AG09309 (cell line): ENCODE data around the gene CENPX.
"Not testable (repeated sequence)": the region's sequence is repeated elsewhere in the genome, so short reads cannot be mapped to it uniquely, and the experiment has no call there.

Source experiments
- DNase-seq: peaks from one replicate; pipeline ENCODE4 v3.0.0-alpha.2; 2010; ENCODE audit warnings: low read depth
- H3K4me3 ChIP-seq: 2 replicates; pipeline ENCODE4 v1.5.1; 2011; ENCODE audit warnings: mild to moderate bottlenecking, low read depth, low read length, moderate library complexity; ENCODE audit not compliant: control insufficient read depth
- TF ChIP-seq, protein P1 (sequence below): IDR thresholded peaks from 2 replicates; pipeline ENCODE4 v1.5.1; 2011; ENCODE audit warnings: mild to moderate bottlenecking, low read depth, low read length, inconsistent platforms; ENCODE audit not compliant: insufficient read depth, control insufficient read depth; ENCODE audit errors: missing control alignments

CENPX gene

DNA sequence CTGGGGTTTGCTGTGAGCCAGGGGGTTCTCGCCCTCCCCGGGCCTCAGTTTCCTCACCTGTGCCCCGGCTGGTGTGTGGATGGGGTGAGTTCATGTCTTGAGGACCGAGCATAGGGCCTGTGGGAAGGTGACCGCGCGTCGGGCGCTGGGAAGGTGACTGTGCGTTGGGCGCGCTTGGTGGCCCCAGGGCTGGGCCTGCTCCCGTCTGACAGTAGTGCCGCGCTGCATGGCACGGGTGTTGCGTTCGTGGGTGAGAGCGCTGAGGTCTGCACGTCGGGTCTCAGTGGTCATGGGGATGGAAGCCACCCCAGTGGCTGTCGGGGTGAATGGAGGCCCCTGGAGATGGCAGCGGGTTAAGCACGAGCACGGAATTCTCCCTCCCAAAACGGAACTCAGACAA lies 36.1 kb downstream of the CENPX start:
- DNase-seq, result no peak
- H3K4me3 ChIP-seq, result no peak overlapping the region
- TF ChIP-seq, protein P1, sequence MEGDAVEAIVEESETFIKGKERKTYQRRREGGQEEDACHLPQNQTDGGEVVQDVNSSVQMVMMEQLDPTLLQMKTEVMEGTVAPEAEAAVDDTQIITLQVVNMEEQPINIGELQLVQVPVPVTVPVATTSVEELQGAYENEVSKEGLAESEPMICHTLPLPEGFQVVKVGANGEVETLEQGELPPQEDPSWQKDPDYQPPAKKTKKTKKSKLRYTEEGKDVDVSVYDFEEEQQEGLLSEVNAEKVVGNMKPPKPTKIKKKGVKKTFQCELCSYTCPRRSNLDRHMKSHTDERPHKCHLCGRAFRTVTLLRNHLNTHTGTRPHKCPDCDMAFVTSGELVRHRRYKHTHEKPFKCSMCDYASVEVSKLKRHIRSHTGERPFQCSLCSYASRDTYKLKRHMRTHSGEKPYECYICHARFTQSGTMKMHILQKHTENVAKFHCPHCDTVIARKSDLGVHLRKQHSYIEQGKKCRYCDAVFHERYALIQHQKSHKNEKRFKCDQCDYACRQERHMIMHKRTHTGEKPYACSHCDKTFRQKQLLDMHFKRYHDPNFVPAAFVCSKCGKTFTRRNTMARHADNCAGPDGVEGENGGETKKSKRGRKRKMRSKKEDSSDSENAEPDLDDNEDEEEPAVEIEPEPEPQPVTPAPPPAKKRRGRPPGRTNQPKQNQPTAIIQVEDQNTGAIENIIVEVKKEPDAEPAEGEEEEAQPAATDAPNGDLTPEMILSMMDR, result no peak

DNA sequence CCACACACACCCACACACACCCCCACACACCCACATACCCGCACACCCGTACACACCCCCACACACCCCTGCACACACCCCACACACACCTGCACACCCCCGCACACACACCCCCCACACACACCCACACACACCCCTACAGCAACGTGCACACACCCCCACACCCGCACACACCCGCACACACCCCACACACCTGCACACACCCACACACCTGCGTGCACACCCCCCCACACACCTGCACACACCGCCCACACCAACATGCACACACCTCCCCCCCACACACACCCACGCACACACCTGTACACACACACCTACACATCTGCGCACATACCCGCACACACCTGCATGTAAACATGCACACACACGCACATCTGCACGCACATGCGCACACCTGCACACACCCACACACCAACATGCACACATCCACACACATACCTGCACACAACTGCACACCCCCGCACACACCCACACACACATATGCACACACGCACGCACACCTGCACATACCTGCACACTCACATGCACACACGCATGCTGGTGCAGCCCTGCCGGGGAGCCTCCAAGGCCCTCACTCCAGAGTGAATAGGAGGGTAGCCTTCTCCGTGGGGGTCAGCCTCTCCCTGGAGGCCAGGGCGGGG lies 37.8 kb downstream of the CENPX start:
- TF ChIP-seq, protein P1, result no peak
- H3K4me3 ChIP-seq, result no peak overlapping the region

DNA sequence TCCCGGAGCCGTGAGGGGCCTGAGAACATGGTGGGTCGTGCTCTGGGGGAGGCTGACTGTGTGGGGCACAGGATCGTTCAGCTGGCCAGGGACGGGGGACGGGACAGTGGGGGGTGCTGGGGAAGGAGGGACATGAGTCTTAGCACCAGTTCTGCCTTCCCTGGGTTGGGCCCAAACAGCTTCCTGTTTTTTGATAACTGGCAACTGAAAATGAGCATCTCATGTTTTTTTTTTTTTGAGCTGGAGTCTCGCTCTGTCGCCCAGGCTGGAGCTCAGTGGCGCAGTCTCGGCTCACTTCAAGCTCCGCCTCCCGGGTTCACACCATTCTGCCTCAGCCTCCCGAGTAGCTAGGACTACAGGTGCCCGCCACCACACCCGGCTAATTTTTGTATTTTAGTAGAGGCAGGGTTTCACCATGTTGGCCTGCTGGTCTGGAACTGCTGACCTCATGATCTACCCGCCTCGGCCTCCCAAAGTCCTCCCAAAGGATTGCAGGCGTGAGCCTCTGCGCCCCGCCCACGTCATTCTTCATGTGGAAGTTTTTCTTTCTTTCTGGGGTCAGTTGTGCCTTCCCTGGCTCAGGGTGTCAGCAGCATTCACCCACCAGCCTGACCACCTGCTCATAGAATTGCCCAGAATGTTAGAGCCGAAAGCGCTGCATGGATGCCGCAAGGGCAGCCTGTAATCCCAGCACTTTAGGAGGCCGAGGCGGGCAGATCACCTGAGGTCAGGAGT lies 38.9 kb downstream of the CENPX start:
- DNase-seq, result no peak
- TF ChIP-seq, protein P1, result no peak
- H3K4me3 ChIP-seq, result no peak overlapping the region

More for the DNA sequence above, 37.8 kb downstream of the CENPX start:
- no peak for DNase-seq

DNA sequence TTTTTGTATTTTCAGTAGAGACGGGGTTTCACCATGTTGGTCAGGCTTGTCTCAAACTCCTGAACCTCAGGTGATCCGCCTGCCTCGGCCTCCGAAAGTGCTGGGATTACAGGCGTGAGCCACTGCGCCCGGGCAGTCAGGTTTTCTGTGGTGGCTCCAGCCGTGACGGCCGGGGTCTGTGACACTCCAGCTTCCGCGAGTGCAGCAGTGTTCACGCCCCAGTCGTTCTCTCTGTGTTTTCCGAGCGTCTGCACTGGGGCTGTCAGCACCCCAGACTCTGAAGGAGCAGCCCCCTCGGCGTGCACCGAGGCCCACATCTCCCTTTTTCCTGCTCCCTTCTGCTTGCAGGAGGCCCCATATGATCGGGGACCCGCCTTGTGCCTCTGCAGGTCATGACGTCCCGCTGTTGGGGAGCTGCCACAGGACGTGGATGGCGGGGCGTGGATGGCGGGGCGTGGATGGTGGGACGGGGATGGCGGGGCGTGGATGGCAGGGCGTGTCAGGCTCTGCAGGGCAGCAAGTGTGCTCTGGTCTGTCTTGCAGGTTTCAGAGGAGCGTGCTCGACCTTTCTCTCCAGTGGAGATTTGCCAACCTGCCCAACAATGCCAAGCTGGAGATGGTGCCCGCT lies 39.6 kb downstream of the CENPX start:
- H3K4me3 ChIP-seq, result no peak overlapping the region
- DNase-seq, result no peak
- TF ChIP-seq, protein P1, result no peak

DNA sequence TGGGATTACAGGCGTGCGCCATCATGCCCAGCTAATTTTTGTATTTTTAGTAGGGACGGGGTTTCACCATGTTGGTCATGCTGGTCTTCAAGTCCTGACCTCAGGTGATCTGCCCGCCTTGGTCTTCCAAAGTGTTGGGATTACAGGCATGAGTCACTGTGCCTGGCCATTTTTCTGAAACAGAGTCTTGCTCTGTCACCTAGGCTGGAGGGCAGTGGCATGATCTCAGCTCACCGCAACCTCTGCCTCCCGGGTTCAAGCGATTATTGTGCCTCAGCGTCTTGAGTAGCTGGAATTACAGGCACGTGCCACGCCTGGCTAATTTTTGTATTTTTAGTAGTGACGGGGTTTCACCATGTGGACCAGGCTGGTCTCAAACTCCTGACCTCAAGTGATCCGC lies 41.2 kb downstream of the CENPX start:
- not testable (repeated sequence) for DNase-seq, H3K4me3 ChIP-seq

DNA sequence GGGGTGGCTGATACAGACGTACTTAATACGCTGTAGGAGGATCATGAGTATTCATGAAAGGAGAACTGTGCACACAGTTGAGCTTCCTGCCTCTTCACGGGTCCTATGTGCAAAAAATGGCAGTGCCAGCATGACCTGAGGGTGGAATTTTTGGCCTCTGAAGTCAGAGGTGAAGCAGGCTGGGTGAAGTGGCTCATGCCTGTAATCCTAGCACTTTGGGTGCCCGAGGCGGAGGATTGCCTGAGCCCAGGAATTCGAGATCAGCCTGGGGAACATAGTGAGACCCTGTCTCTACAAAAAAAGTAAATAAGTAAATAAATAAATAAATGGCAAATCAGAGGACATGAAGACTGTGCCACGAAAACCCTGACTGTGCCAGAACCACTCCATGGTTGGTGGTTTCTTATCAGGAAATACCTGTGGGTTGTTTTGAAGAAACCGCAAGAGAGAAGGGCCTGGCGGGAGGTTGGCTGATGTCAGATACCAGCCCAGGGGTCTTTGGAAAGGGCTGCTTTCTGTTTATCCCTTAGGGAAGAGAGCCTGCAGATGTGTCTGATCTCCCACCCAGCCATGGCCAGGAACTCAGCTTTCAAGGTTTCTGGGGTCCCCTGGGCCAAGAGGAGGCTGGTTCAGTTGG lies 41.9 kb downstream of the CENPX start:
- DNase-seq, result no peak

More for the DNA sequence above, 41.9 kb downstream of the CENPX start:
- TF ChIP-seq, protein P1, result no peak
- H3K4me3 ChIP-seq, result no peak overlapping the region
